ENCODE measurements around the gene ITGA4. TPM values are rescaled to one million over a fixed set of nuclear protein-coding genes. Genes with fewer than 3 reads are reported as not detected.

The ITGA4 gene
- polyA plus RNA-seq, 1 experiment = 17.6 TPM

DNA sequence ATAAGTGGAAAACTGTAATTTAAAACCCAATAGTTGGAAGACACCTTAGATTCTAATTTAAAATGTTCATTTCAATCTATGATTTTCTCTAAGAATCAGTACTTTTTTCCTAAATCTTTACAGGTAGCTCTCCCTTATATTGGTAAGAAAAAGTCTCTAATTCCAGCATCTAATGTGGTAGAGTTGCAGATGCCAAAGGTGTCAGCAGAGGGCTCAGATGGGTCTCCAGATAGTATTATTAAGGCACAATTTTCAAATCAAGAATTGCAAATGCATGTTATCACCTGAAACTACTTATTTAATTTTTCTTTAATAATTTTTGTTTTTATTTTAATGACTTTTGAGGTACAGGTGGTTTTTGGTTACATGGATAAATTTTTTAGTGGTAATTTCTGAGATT lies 25.5 kb upstream of the ITGA4 start:
- Histone ChIP-seq H3K36me3 (ENCODE audit: control insufficient read depth, insufficient read depth, low read length) (no peaks in the 10 kb centered on the region), H3K4me3 (ENCODE audit: low read depth, low read length) (no peak overlapping the region), H3K27me3 (ENCODE audit: control insufficient read depth, insufficient read depth, low read length) (no peaks in the 10 kb centered on the region)
- TF ChIP-seq, protein P1, sequence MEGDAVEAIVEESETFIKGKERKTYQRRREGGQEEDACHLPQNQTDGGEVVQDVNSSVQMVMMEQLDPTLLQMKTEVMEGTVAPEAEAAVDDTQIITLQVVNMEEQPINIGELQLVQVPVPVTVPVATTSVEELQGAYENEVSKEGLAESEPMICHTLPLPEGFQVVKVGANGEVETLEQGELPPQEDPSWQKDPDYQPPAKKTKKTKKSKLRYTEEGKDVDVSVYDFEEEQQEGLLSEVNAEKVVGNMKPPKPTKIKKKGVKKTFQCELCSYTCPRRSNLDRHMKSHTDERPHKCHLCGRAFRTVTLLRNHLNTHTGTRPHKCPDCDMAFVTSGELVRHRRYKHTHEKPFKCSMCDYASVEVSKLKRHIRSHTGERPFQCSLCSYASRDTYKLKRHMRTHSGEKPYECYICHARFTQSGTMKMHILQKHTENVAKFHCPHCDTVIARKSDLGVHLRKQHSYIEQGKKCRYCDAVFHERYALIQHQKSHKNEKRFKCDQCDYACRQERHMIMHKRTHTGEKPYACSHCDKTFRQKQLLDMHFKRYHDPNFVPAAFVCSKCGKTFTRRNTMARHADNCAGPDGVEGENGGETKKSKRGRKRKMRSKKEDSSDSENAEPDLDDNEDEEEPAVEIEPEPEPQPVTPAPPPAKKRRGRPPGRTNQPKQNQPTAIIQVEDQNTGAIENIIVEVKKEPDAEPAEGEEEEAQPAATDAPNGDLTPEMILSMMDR (IDR thresholded peaks at IDR 0.05; ENCODE audit: insufficient read depth, low read depth, low read length) = no peak
- DNase-seq (ENCODE audit: low read depth) = no peak
- POLR2A ChIA-PET = no interaction called here
- CTCF ChIA-PET = interaction anchor here (1.2 to 1.3 kb wide), 2 partner anchors 33 to 108 kb away, joined by 3 read pairs; no protein-coding TSS in a partner anchor

DNA sequence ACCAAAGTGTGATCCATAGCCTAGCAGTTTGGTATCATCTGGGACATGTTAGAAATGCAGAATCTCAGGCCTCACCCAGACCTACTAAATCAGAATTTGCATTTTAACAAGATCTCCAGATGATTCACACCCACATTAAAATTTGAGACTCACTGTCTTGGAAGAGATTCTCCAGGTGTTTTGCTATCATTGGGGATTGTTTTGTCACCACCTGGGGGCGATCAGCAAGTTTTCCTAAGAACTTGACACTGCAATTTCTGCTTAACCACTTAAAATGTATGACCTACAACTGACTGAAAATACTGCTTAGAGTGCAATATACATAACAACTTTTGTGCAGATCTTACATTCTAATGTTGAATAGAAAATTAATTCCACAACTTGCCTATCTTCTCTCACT lies 18.9 kb upstream of the ITGA4 start:
- no peak for DNase-seq (ENCODE audit: low read depth)
- Histone ChIP-seq H3K36me3 (ENCODE audit: control insufficient read depth, insufficient read depth, low read length) (no peaks in the 10 kb centered on the region), H3K4me3 (ENCODE audit: low read depth, low read length) (no peak overlapping the region), H3K27me3 (ENCODE audit: control insufficient read depth, insufficient read depth, low read length) (no peaks in the 10 kb centered on the region)
- ChIA-PET POLR2A (no interaction called here), CTCF (interaction anchor here (0.7 to 1.8 kb wide), 2 partner anchors 19 to 185 kb away, joined by 3 to 5 read pairs; partner anchors contain the start of gene ITGA4)
- TF ChIP-seq, protein P1 (IDR thresholded peaks at IDR 0.05; ENCODE audit: insufficient read depth, low read depth, low read length) = no peak

DNA sequence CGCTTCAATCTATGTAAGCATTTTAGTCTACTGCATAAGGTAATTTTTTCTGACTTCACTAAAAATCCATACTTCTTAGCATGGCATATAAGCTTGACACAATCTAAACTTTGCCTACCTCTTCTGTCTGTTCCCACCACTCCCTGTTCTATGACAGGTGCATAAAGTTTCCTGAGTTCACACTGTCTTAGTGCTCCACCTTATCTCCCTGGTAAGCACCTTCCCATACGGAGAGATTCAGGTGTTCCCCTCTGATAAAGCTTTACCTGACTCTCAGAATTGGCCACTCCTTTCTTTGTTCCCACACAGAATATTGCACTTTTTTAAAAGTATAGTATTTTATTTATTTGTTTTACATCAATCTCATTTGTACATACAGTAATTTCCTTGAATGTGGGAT lies 16.8 kb upstream of the ITGA4 start:
- Histone ChIP-seq H3K4me3 (ENCODE audit: low read depth, low read length) (no peak overlapping the region), H3K36me3 (ENCODE audit: control insufficient read depth, insufficient read depth, low read length) (no peaks in the 10 kb centered on the region), H3K27me3 (ENCODE audit: control insufficient read depth, insufficient read depth, low read length) (no peaks in the 10 kb centered on the region)
- POLR2A ChIA-PET = no interaction called here
- DNase-seq (ENCODE audit: low read depth) = no peak
- TF ChIP-seq, protein P1 (IDR thresholded peaks at IDR 0.05; ENCODE audit: insufficient read depth, low read depth, low read length) = no peak
- CTCF ChIA-PET = no interaction called here

DNA sequence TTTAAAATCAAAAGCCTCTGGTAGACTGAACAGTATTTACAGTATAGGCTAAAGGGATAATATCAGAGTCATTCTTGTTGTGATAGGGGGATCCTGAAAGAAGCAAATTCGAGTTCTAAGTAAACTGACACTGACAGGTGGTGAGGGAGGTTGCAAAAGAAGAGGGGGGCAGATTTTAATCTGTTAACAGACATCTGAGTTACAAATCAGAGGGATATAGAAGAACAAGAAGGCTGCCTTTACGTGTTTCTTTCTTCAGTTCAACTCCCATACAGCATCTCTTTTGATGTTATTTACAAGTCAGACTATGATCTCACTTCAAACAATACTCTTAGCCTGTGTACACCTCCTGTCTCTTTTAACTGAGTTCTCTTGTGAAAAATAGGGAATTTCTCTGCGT lies 16.3 kb upstream of the ITGA4 start:
- no peaks in the 10 kb centered on the region for H3K36me3 ChIP-seq (ENCODE audit: control insufficient read depth, insufficient read depth, low read length)
- ChIA-PET CTCF (interaction anchor here (1.7 kb wide), 1 partner anchor 16 kb away, joined by 7 read pairs; the partner anchor contains the start of gene ITGA4), POLR2A (no interaction called here)
- no peak for DNase-seq (ENCODE audit: low read depth)
- H3K27me3 ChIP-seq (ENCODE audit: control insufficient read depth, insufficient read depth, low read length) = no peaks in the 10 kb centered on the region
- no peak overlapping the region for H3K4me3 ChIP-seq (ENCODE audit: low read depth, low read length)
- TF ChIP-seq, protein P1 (IDR thresholded peaks at IDR 0.05; ENCODE audit: insufficient read depth, low read depth, low read length) = no peak

- no peak for DNase-seq (ENCODE audit: low read depth)
- no peak overlapping the region for H3K4me3 ChIP-seq (ENCODE audit: low read depth, low read length)
- H3K36me3 ChIP-seq (ENCODE audit: control insufficient read depth, insufficient read depth, low read length) = no peaks in the 10 kb centered on the region
- ChIA-PET POLR2A (no interaction called here), CTCF (interaction anchor here (1.1 to 1.7 kb wide), 3 partner anchors 12 to 15 kb away, joined by 3 to 7 read pairs (median 7); partner anchors contain the start of gene ITGA4)
- H3K27me3 ChIP-seq (ENCODE audit: control insufficient read depth, insufficient read depth, low read length) = no peaks in the 10 kb centered on the region
- TF ChIP-seq, protein P1 (IDR thresholded peaks at IDR 0.05; ENCODE audit: insufficient read depth, low read depth, low read length) = no peak
Observed at GRCh38 chr2:181441670-181442069, 15.5 kb upstream of the ITGA4 start.
